BE2C (cell line): ENCODE data around the gene PDGFD.

Experiments
- DNase-seq: peaks from one replicate; pipeline ENCODE4 v3.0.0-alpha.2; 2020
- H3K27me3 ChIP-seq: fragments of 250-450 bp; sonication (Bioruptor Pico); 2 replicates; pipeline ENCODE4 v1.5.1; 2020; ENCODE audit warnings: mild to moderate bottlenecking
- H3K36me3 ChIP-seq: fragments of 250-450 bp; sonication (Bioruptor Pico); 2 replicates; pipeline ENCODE4 v1.5.1; 2020; ENCODE audit warnings: mild to moderate bottlenecking
- H3K4me1 ChIP-seq: fragments of 250-450 bp; sonication (Bioruptor Pico); 2 replicates; pipeline ENCODE4 v1.5.1; 2020
- H3K4me3 ChIP-seq: 2 replicates; pipeline ENCODE4 v1.5.1; 2011; ENCODE audit warnings: low read depth, low read length
- H3K9me3 ChIP-seq: fragments of 250-450 bp; sonication (Bioruptor Pico); 2 replicates; pipeline ENCODE4 v1.5.1; 2020
- TF ChIP-seq, protein P1 (sequence below): IDR thresholded peaks from 2 replicates; pipeline ENCODE4 v1.5.1; 2012; ENCODE audit warnings: mild to moderate bottlenecking, low read depth, low read length

Gene PDGFD

DNA sequence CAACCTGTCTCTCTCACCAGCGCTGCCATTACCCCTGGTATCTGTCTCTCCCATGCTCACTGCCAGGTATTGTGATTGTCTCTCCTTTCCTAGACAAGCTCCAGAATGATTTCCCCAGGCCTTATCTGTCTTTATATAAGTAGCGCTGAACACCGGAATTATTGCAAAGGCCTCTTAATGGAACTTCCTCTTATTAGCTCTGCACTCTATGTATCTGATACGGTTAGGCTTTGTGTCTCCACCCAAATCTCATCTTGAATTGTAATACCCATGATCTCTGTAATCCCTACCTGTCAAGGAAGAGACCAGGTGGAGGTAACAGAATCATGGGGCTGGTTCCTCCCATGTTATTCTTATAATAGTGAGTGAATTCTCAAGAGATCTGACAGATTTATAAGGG is 88.2 kb downstream of the PDGFD start:
- TF ChIP-seq, protein P1, sequence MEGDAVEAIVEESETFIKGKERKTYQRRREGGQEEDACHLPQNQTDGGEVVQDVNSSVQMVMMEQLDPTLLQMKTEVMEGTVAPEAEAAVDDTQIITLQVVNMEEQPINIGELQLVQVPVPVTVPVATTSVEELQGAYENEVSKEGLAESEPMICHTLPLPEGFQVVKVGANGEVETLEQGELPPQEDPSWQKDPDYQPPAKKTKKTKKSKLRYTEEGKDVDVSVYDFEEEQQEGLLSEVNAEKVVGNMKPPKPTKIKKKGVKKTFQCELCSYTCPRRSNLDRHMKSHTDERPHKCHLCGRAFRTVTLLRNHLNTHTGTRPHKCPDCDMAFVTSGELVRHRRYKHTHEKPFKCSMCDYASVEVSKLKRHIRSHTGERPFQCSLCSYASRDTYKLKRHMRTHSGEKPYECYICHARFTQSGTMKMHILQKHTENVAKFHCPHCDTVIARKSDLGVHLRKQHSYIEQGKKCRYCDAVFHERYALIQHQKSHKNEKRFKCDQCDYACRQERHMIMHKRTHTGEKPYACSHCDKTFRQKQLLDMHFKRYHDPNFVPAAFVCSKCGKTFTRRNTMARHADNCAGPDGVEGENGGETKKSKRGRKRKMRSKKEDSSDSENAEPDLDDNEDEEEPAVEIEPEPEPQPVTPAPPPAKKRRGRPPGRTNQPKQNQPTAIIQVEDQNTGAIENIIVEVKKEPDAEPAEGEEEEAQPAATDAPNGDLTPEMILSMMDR = no peak
- Histone ChIP-seq H3K36me3 (no peaks in the 10 kb centered on the region), H3K4me3 (no peak overlapping the region), H3K27me3 (no peaks in the 10 kb centered on the region), H3K9me3 (no peaks in the 10 kb centered on the region), H3K4me1 (no peaks in the 10 kb centered on the region)
- no peak for DNase-seq

DNA sequence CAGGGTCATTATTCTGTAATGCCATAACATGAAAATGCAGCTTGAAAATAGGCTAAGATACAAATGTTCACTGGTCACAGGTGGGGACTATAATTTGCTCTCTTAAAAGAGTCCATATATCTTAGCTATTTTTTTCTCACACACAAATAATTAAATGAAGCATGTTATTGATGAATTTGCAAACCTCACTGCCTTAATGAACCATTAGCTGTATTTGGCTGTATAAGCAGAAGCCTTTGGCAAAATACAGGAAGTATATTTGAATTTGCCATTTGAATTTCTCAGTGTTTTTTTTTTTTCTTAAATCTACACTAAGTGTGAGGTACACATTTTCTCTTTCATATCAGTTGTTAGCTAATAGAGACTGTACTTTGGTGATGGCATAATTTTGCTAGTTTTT is 88.9 kb downstream of the PDGFD start:
- no peak for DNase-seq
- TF ChIP-seq, protein P1 = no peak
- Histone ChIP-seq H3K27me3 (no peaks in the 10 kb centered on the region), H3K36me3 (no peaks in the 10 kb centered on the region), H3K9me3 (no peaks in the 10 kb centered on the region), H3K4me3 (no peak overlapping the region), H3K4me1 (no peaks in the 10 kb centered on the region)

DNA sequence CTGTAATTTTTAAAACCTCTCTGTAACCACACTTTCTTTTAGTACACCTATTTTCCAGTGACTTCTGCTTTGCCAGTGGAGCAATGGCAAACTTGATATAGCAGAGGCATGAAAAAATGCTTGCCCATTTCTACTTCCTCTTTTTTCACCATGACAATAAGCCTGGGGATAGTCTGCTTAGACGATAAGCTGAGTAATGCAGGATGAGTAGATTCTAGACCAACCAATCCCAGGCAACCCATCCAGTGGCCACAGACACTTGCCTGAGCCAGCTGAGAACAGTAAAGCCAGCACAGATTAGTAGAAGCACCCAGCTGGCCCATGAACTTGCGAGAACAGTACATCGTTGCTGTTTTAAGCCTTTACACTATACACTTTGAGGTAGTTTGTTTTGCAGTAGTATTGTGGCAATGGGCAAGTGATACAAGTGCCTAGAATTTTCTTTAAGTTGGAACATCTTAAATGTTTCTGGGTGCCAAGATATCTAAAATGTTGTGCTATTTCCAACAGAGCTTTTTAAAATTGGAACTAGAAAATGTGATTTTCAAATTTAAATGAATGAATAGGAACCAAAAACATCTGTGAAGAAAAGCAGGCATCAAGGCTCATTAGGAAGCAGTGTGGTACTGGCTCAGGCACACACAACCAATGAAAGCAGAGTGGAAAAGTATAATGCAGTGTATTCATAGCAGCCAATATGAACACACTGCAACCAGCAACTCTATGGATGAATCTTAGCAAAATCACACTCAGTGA is 89.8 kb downstream of the PDGFD start:
- H3K27me3 ChIP-seq = no peaks in the 10 kb centered on the region
- peak; percentile 9 for DNase-seq
- no peaks in the 10 kb centered on the region for H3K36me3 ChIP-seq
- H3K9me3 ChIP-seq = no peaks in the 10 kb centered on the region
- TF ChIP-seq, protein P1 = no peak
- no peak overlapping the region for H3K4me3 ChIP-seq
- no peaks in the 10 kb centered on the region for H3K4me1 ChIP-seq

DNA sequence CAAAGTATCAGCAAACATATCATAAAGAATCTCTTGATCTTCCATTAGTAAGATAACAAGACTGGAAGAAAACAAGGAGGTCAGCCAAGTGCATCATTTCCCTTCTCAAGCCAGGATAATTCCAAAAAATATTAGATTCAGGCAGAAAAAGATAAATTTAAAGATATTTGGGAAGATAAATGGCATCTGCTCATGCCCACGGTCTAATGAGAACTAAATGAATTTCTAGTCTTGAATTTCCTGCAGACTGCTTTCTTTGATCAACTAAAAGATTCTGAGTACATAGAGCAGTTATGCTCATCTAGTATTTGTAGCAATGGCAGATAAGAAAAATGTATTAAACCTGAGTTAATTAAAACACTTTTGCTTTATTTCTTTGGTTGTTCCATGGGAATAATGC is 96.4 kb downstream of the PDGFD start:
- H3K4me3 ChIP-seq = no peak overlapping the region
- H3K27me3 ChIP-seq = no peaks in the 10 kb centered on the region
- peaks cover 12% of the 10 kb centered on the region for H3K4me1 ChIP-seq
- H3K9me3 ChIP-seq = no peaks in the 10 kb centered on the region
- DNase-seq = no peak
- H3K36me3 ChIP-seq = no peaks in the 10 kb centered on the region
- TF ChIP-seq, protein P1 = no peak

DNA sequence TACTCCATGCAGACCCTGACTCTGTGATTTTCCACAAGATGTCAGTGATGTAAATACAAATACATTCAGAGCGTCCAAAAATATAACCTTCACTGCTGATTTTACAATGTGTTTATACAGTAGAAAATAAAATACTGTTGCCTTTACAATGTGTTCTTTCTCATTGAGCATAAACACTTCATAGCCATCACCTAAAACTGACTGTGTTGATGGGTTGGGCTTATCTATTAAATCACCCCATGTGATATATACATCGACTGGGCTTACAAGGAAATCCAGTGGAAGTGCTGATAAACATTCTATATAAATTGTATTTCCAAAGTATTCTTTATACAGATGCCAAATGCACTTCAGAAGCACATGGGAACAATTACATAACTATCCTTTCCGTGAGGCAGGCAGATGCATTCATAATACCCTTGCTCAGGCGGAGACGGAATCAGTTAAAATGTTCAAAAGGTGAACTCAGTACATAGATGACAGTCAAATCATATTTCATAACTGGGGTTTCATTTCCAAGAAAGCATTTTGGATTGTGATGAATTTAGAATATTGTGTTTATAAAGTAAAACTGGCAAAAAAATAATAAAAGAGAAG is 99.8 kb downstream of the PDGFD start:
- H3K4me3 ChIP-seq = no peak overlapping the region
- H3K4me1 ChIP-seq = peaks cover 22% of the 10 kb centered on the region
- no peak for DNase-seq
- no peaks in the 10 kb centered on the region for H3K36me3 ChIP-seq
- H3K9me3 ChIP-seq = no peaks in the 10 kb centered on the region
- TF ChIP-seq, protein P1 = no peak
- no peaks in the 10 kb centered on the region for H3K27me3 ChIP-seq

DNA sequence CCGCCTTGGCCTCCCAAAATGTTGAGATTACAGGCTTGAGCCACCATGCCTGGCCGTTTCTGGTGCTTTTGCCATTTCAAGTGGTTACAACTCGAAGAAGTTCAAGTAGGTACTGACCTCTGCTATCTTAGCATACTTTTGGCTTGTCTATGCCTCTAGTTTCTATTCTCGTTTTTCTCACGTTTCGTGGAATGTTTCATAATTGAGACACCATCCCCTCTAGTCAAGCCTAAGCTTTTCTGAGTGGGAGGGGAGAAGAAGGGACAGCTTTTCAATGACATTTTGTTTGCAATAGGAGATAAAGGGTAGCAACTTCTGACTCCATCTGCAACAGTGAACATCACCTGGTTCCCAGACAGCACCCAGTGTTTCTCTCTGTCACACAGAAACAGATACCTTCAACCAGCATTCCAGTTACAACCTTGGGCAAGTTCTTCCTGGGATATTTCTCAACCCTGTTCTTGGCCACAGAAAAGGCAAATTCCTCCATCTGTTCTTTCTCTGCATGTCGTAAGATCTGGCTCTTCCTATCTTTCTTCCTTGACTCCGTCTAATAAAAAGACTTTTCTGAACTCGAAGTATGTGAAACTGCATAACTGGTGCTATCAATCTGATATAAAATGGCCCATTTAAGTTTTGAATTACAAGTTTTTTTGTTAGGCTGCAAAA is 102.0 kb downstream of the PDGFD start:
- Histone ChIP-seq H3K4me1 (peaks cover 13% of the 10 kb centered on the region), H3K36me3 (no peaks in the 10 kb centered on the region), H3K4me3 (no peak overlapping the region), H3K27me3 (no peaks in the 10 kb centered on the region), H3K9me3 (no peaks in the 10 kb centered on the region)
- TF ChIP-seq, protein P1 = no peak
- no peak for DNase-seq
